Testis (tissue), 2 donors: ENCODE data around the gene CCR3.

ENCODE experiments used
- POLR2A ChIP-seq: fragments of 450-650 bp; IDR thresholded peaks from one replicate; pipeline ENCODE4 v1.6.1; 2017; ENCODE audit warnings: antibody characterized with exemption, mild to moderate bottlenecking, moderate library complexity
- TF ChIP-seq, protein P1 (sequence below), 3 experiments: fragments of 450-650 bp in 2 of 3; fragments of 200-600 bp in 1 of 3; sonication (generic) in 1 of 3; IDR thresholded peaks; one replicate each; pipeline ENCODE4 v1.5.1; 2016 to 2019; ENCODE audit warnings: antibody characterized with exemption in 3 of 3, mild to moderate bottlenecking in 2 of 3, moderate library complexity in 1 of 3

DNA sequence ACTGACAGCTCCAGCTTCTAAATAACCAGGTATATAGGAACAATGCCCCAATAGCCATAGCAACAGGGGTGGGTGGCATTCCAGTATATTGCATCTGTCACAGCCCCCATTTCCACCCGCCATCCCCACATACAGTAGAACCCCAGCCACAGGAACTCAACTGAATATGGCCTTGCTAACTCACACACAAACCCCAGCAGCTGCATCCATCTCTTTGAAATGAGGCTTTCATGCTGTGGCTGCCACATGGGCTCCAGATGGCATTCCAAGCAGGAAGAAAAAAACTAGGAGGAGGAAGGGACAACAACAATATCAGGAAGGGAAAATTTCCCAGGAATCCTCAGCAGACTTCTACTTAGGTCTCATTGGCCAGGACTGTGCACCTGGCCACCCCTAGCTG is 54.6 kb downstream of the CCR3 start:
- TF ChIP-seq POLR2A, result no peak
- TF ChIP-seq, protein P1, sequence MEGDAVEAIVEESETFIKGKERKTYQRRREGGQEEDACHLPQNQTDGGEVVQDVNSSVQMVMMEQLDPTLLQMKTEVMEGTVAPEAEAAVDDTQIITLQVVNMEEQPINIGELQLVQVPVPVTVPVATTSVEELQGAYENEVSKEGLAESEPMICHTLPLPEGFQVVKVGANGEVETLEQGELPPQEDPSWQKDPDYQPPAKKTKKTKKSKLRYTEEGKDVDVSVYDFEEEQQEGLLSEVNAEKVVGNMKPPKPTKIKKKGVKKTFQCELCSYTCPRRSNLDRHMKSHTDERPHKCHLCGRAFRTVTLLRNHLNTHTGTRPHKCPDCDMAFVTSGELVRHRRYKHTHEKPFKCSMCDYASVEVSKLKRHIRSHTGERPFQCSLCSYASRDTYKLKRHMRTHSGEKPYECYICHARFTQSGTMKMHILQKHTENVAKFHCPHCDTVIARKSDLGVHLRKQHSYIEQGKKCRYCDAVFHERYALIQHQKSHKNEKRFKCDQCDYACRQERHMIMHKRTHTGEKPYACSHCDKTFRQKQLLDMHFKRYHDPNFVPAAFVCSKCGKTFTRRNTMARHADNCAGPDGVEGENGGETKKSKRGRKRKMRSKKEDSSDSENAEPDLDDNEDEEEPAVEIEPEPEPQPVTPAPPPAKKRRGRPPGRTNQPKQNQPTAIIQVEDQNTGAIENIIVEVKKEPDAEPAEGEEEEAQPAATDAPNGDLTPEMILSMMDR (IDR thresholded peaks at IDR 0.05), result no peak
